K562 (cell line): ENCODE results near the gene TRAP1. TPM values are rescaled to one million over a fixed set of nuclear protein-coding genes. Genes with fewer than 3 reads are reported as not detected.
A peak's percentile ranks its signal among the peaks of the same experiment; 100 is the strongest.

Experiments
- ATAC-seq: fragments of 200-7000 bp; cut with Tn5 transposase; 3 replicates; pipeline ENCODE4 v1.9.1; 2020; ENCODE audit warnings: moderate library complexity
- BruUV-seq: library from RNA; stranded (reverse); fragments of 400-500 nt; replicated peaks from 2 replicates; lab custom pipeline; 2021; lab: Mats Ljungman, UMichigan
- CTCF ChIA-PET: fragments of 300-600 bp; formaldehyde crosslinking; extraction: SDS; loops from one replicate; lab custom pipeline; 2021; ENCODE audit warnings: low intra/inter-chr PET ratio; lab: Yijun Ruan, JAX
- POLR2A ChIA-PET: fragments of 300-600, 350-650 bp; sonication (Branson Sonifier 250); formaldehyde crosslinking; extraction: SDS; loops from one replicate; lab custom pipeline; 2021; ENCODE audit warnings: antibody characterized with exemption, inconsistent platforms; lab: Yijun Ruan, JAX
- DNase-seq, 4 experiments: peaks; one replicate each; pipeline versions ENCODE4 v3.0.0 to v3.0.0-alpha.2; 2011 to 2018; ENCODE audit warnings: low spot score in 3 of 4, mixed read lengths in 3 of 4; ENCODE audit errors: extremely low read depth in 1 of 4
- FAIRE-seq: peaks from 2 replicates; lab custom pipeline; 2011; peaks lifted over from hg19 to GRCh38; lab: Jason Lieb, UNC
- H2AFZ ChIP-seq: 2 replicates; pipeline ENCODE4 v1.6.0; 2011; ENCODE audit warnings: low read depth, low read length, control low read depth, inconsistent platforms
- H3K27ac ChIP-seq: fragments of 200-600 bp; 3 replicates; pipeline ENCODE4 v1.8.0; 2011; ENCODE audit warnings: low read depth, mild to moderate bottlenecking, control low read depth, inconsistent platforms, low read length, moderate library complexity, mixed read lengths; ENCODE audit errors: extremely low read depth
- H3K27me3 ChIP-seq, 2 experiments: fragments of 300-600 bp in 1 of 2; 2 replicates in 1 of 2; 3 replicates in 1 of 2; pipeline versions ENCODE4 v1.6.0 to v1.8.0; 2011; ENCODE audit warnings: inconsistent platforms in 2 of 2, low read length in 2 of 2, mild to moderate bottlenecking in 1 of 2, mixed read lengths in 1 of 2, moderate library complexity in 1 of 2; ENCODE audit not compliant: control insufficient read depth in 2 of 2, insufficient read depth in 2 of 2
- H3K36me3 ChIP-seq: fragments of 300-600 bp; 3 replicates; pipeline ENCODE4 v1.8.0; 2011; ENCODE audit warnings: mild to moderate bottlenecking, low read length, inconsistent platforms; ENCODE audit not compliant: control insufficient read depth, insufficient read depth
- H3K4me1 ChIP-seq, 2 experiments: fragments of 200-600 bp in 1 of 2; replicated peaks in 1 of 2; 2 replicates in 1 of 2; 3 replicates in 1 of 2; pipeline versions ENCODE4 v1.5.1 to v1.8.0; 2011; ENCODE audit warnings: inconsistent platforms in 2 of 2, low read length in 2 of 2, mild to moderate bottlenecking in 1 of 2, mixed read lengths in 1 of 2, moderate library complexity in 1 of 2; ENCODE audit not compliant: control insufficient read depth in 2 of 2, insufficient read depth in 2 of 2
- H3K4me2 ChIP-seq: 2 replicates; pipeline ENCODE4 v1.6.1; 2011; ENCODE audit warnings: low read length, control low read depth, inconsistent platforms, mixed read lengths; ENCODE audit not compliant: insufficient read depth
- H3K4me3 ChIP-seq: fragments of 200-600 bp; sonication (generic), shearing (Covaris generic); 2 replicates; pipeline ENCODE4 v1.5.1; 2016; ENCODE audit warnings: control low read depth, inconsistent platforms
- H3K79me2 ChIP-seq: fragments of 200-600 bp; 3 replicates; pipeline ENCODE4 v1.8.0; 2011; ENCODE audit warnings: low read length, inconsistent platforms; ENCODE audit not compliant: control insufficient read depth, insufficient read depth
- H3K9ac ChIP-seq, 2 experiments: 2 replicates each; pipeline versions ENCODE4 v1.6.0 to v1.6.1; 2011; ENCODE audit warnings: low read depth in 2 of 2, low read length in 2 of 2, control low read depth in 1 of 2, inconsistent platforms in 1 of 2, mild to moderate bottlenecking in 1 of 2, mixed read lengths in 1 of 2; ENCODE audit not compliant: insufficient read depth in 1 of 2
- H3K9me1 ChIP-seq: one replicate; pipeline ENCODE4 v1.6.0; 2011; ENCODE audit warnings: inconsistent platforms, mild to moderate bottlenecking, low read length, moderate library complexity; ENCODE audit not compliant: control insufficient read depth, insufficient read depth
- H3K9me3 ChIP-seq: replicated peaks from 2 replicates; pipeline ENCODE4 v1.5.1; 2011; ENCODE audit warnings: low read depth, low read length, inconsistent platforms; ENCODE audit not compliant: control insufficient read depth, insufficient read depth
- H4K20me1 ChIP-seq: replicated peaks from 2 replicates; pipeline ENCODE4 v1.6.1; 2011; ENCODE audit warnings: low read length, inconsistent platforms, mixed read lengths; ENCODE audit not compliant: control insufficient read depth, insufficient read depth
- MEIS2 ChIP-seq: fragments of 450-650 bp; IDR thresholded peaks from 2 replicates; pipeline ENCODE4 v1.6.1; 2014; ENCODE audit warnings: mild to moderate bottlenecking; ENCODE audit not compliant: partially characterized antibody
- MXI1 ChIP-seq: IDR thresholded peaks from 2 replicates; pipeline ENCODE4 v1.6.1; 2011; ENCODE audit warnings: low read depth, mild to moderate bottlenecking, improper control_type of control experiment, low read length
- NFIC ChIP-seq: fragments of 450-650 bp; IDR thresholded peaks from 2 replicates; pipeline ENCODE4 v1.6.1; 2017; ENCODE audit warnings: mild to moderate bottlenecking, inconsistent platforms
- SLC30A9 ChIP-seq: fragments of 250-450 bp; sonication (Bioruptor Pico); IDR thresholded peaks from 2 replicates; pipeline ENCODE4 v1.8.0; 2022; ENCODE audit warnings: mild to moderate bottlenecking, moderate library complexity
- SMC3 ChIP-seq: conservative IDR thresholded peaks from 2 replicates; pipeline ENCODE4 v1.6.1; 2011; ENCODE audit warnings: low read depth, low read length, improper control_type of control experiment; ENCODE audit not compliant: insufficient read depth
- WGBS: fragments of 100-300 bp; shearing (Covaris generic); methylation state at CpG from one replicate; pipeline ENCODE4 v1.1.6; 2016; ENCODE audit warnings: low coverage, mixed read lengths; ENCODE audit not compliant: insufficient coverage; ENCODE audit errors: missing lambda C conversion rate; 5-methylcytosine and 5-hydroxymethylcytosine counted together
- in situ Hi-C: fragments of 300-500 bp; cut with MboI; formaldehyde crosslinking; loops from 4 replicates; pipeline ENCODE4 v1.15.0; 2018; ENCODE audit warnings: inconsistent platforms, mixed read lengths
- intact Hi-C: fragments of 100-400 bp; cut with micrococcal nuclease; formaldehyde crosslinking; loops from 2 replicates; pipeline ENCODE4 v1.14.2; 2022
- polyA plus RNA-seq, 8 experiments: library from polyadenylated mRNA; depleted of rRNA in 4 of 8; stranded (reverse) in 5 of 8; unstranded in 3 of 8; fragments of >200 nt; fragmentation: Nextera tagmentation in 2 of 8; fragmentation: Illumina TruSeq in 1 of 8; extraction: Ambion mirVana in 2 of 8; extraction: Trizol in 1 of 8; gene quantifications; 2 replicates each; pipeline versions ENCODE4 v1.2.1 to v1.2.3, GENCODE V29; 2011 to 2014; ENCODE audit warnings: inconsistent platforms in 1 of 8, missing spikeins in 1 of 8
- total RNA-seq, 7 experiments: library from RNA; depleted of rRNA in 6 of 7; stranded (reverse); fragments of >200 nt in 6 of 7; fragmentation: Illumina TruSeq in 2 of 7; extraction: Trizol in 2 of 7; gene quantifications; 2 replicates each; pipeline versions ENCODE4 v1.2.1 to v1.2.3, GENCODE V29; 2011 to 2021; ENCODE audit warnings: low replicate concordance in 1 of 7
- TF ChIP-seq, protein P1 (sequence below): fragments of 250-450 bp; sonication (Bioruptor Pico); IDR thresholded peaks from 2 replicates; pipeline ENCODE4 v1.5.0; 2021; ENCODE audit warnings: mild to moderate bottlenecking, moderate library complexity
- TF ChIP-seq, protein P2 (sequence below): fragments of 450-650 bp; conservative IDR thresholded peaks from 2 replicates; pipeline ENCODE4 v1.6.1; 2016; ENCODE audit warnings: missing genetic modification characterization, low read depth, mild to moderate bottlenecking, missing compliant biosample characterization, moderate library complexity
- TF ChIP-seq, protein P3 (sequence below), 2 experiments: fragments of 450-650 bp in 1 of 2; sonication (generic) in 1 of 2; formaldehyde crosslinking in 1 of 2; IDR thresholded peaks; 2 replicates each; pipeline versions ENCODE4 v1.7.1 to v1.9.0; 2016 to 2022; ENCODE audit warnings: inconsistent platforms in 1 of 2, mild to moderate bottlenecking in 1 of 2, missing genetic modification reagents in 1 of 2

The TRAP1 gene
- total and polyA plus RNA-seq, 9 of the 15 experiments (the other 6 are each of a cell fraction or from before 2014, with no cell fraction given) = 19.1 to 436 (median 301) TPM

DNA sequence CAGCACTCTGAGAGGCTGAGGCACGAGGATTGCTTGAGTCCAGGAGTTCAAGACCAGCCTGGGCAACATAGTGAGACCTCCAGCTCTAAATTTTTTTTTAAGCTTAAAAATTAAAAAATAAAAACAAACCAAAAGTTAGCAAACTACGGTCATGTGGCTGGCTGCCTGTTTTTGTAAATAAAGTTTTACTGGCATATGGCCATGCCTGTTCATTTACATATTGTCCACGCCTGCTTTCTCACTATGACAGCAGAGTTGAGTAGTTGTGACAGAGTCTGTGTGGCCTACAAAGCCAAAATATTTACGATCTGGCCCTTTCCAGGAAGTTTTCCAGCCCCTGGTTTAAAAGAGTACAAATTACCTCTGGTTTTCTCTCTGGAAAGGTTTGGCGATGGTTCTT lies 109.3 kb downstream of the TRAP1 start:
- Histone ChIP-seq H3K9ac (peak overlapping the region in 1 of 2 experiments; percentile 48; a peak in 1 of 4 replicates), H3K4me2 (no peak overlapping the region), H4K20me1 (no peaks in the 10 kb centered on the region), H3K27me3 (no peaks in the 10 kb centered on the region), H2AFZ (no peak overlapping the region), H3K27ac (no peak overlapping the region), H3K9me1 (no peaks in the 10 kb centered on the region), H3K4me1 (peaks cover 10 to 21% of the 10 kb centered on the region in 2 experiments; a peak in 4 of 5 replicates), H3K4me3 (no peak overlapping the region), H3K9me3 (no peaks in the 10 kb centered on the region), H3K36me3 (peaks cover 7% of the 10 kb centered on the region; the same call in 2 of the 3 replicates), H3K79me2 (peaks cover 27% of the 10 kb centered on the region)
- DNase-seq (no peak), ATAC-seq (no peak), FAIRE-seq (no peak)
- ChIA-PET CTCF (no interaction called here), POLR2A (interaction anchor here (1.2 to 1.3 kb wide), 2 partner anchors 8 to 11 kb away, joined by 3 to 4 read pairs; no protein-coding TSS in a partner anchor)
- TF ChIP-seq, protein P1, sequence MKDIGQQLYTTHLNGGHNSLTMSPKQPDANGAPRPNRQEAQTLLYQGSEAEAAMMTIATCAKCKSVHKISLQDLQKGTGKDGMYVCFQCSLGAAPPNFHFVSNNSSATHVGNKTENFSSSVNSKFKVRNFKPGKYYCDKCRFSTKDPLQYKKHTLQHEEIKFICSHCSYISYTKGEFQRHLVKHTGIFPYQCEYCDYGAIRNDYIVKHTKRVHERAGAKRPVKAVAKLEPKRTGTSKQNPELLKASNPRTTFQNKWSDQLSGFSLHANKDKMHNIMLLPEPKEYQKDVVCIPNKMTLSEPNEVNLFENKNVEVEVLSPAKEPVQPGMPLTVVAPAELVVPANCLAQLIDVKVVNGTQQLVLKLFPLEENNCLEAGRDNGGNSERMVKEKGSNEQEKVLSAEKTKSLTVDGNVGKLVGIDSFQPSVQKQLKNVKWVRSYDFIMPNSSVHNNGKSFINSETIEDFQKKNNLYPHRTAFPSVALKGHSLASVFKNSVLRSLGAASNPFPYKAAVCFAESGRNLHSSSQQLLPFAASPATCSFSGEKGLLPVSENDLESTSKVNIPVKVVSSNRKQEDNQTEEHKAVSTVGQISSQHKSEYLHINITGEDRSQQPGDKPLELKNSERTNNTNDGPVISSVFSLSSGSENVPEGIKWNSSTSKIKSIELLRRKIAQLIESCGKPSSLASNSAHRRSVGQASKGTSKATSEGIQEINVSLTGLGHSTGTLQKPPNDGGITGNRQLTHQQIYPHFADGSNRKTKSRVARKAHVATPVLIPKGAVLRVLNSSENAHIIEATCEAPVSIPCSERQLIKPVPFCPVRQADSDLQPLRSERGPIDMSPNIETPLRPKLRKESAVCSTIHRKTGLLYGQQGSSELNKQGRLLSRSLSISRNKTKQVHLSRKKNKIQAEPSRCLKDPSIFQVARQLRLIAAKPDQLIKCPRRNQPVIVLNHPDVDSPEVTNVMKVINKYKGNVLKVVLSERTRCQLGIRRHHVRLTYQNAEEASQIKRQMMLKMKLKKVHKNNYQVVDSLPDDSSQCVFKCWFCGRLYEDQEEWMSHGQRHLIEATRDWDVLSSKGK = no peak
- TF ChIP-seq, protein P2, sequence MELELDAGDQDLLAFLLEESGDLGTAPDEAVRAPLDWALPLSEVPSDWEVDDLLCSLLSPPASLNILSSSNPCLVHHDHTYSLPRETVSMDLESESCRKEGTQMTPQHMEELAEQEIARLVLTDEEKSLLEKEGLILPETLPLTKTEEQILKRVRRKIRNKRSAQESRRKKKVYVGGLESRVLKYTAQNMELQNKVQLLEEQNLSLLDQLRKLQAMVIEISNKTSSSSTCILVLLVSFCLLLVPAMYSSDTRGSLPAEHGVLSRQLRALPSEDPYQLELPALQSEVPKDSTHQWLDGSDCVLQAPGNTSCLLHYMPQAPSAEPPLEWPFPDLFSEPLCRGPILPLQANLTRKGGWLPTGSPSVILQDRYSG (tag) = no peak
- peak; percentile 8 for TF ChIP-seq MEIS2
- peak; percentile 41; the same call in 1 of the 2 replicates for TF ChIP-seq NFIC
- TF ChIP-seq, protein P3, sequence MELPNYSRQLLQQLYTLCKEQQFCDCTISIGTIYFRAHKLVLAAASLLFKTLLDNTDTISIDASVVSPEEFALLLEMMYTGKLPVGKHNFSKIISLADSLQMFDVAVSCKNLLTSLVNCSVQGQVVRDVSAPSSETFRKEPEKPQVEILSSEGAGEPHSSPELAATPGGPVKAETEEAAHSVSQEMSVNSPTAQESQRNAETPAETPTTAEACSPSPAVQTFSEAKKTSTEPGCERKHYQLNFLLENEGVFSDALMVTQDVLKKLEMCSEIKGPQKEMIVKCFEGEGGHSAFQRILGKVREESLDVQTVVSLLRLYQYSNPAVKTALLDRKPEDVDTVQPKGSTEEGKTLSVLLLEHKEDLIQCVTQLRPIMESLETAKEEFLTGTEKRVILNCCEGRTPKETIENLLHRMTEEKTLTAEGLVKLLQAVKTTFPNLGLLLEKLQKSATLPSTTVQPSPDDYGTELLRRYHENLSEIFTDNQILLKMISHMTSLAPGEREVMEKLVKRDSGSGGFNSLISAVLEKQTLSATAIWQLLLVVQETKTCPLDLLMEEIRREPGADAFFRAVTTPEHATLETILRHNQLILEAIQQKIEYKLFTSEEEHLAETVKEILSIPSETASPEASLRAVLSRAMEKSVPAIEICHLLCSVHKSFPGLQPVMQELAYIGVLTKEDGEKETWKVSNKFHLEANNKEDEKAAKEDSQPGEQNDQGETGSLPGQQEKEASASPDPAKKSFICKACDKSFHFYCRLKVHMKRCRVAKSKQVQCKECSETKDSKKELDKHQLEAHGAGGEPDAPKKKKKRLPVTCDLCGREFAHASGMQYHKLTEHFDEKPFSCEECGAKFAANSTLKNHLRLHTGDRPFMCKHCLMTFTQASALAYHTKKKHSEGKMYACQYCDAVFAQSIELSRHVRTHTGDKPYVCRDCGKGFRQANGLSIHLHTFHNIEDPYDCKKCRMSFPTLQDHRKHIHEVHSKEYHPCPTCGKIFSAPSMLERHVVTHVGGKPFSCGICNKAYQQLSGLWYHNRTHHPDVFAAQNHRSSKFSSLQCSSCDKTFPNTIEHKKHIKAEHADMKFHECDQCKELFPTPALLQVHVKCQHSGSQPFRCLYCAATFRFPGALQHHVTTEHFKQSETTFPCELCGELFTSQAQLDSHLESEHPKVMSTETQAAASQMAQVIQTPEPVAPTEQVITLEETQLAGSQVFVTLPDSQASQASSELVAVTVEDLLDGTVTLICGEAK (IDR thresholded peaks at IDR 0.05) = peak; percentile 85
- TF ChIP-seq, protein P3 (CRISPR knock-in tag; IDR thresholded peaks at IDR 0.05) = peak; percentile 76
- no peak for TF ChIP-seq SLC30A9 (CRISPR knock-in tag)
- TF ChIP-seq SMC3 = no peak
- TF ChIP-seq MXI1 = no peak
- no TSS peak for BruUV-seq
- WGBS = 73% methylated on average over 5 of the region's 5 CpGs
- in situ Hi-C loops = no loop called here
- intact Hi-C loops = no loop called here
